Suprapubic skin (tissue), 3 donors: ENCODE data around the gene ZC2HC1B.
"Not testable (repeated sequence)": the region's sequence is repeated elsewhere in the genome, so short reads cannot be mapped to it uniquely, and the experiment has no call there.

ENCODE experiments used
- CTCF ChIP-seq, 2 donors: fragments of 200-600 bp in 1 of 2; fragments of 450-650 bp in 1 of 2; sonication (generic) in 1 of 2; IDR thresholded peaks; one replicate each; pipeline ENCODE4 v1.5.1; 2016 to 2019; ENCODE audit warnings: antibody characterized with exemption in 2 of 2, mild to moderate bottlenecking in 1 of 2, moderate library complexity in 1 of 2
- POLR2A ChIP-seq, 2 donors: fragments of 450-650 bp; IDR thresholded peaks; one replicate each; pipeline ENCODE4 v1.6.1; 2017; ENCODE audit warnings: antibody characterized with exemption in 2 of 2, mild to moderate bottlenecking in 2 of 2, moderate library complexity in 2 of 2

- not testable (repeated sequence) for TF ChIP-seq CTCF, POLR2A (IDR thresholded peaks at IDR 0.05)
Observed at GRCh38 chr6:143871202-143871730, 7.0 kb downstream of the ZC2HC1B start.
